Measurements from ENCODE around the gene BCAS3.
"Not testable (repeated sequence)": the region's sequence is repeated elsewhere in the genome, so short reads cannot be mapped to it uniquely, and the experiment has no call there.

BCAS3 gene

DNA sequence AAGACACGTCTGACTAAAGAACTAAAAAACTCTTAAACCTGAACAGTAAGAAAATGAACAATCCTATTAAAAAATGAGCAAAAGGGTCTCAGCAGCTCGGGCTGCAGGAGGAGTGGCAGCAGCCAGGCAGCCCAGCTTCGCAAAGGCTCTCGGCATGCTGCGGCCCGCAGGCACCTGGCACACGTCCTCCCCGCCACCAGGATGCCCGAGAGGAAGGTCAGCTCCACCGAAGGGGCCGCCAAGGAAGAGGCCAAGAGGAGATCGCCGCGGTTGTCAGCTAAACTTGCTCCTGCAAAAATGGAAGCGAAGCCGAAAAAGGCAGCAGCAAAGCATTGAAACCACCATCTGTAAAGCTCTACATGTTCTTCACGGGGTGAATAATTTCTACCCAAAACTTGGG is 173.5 kb downstream of the BCAS3 start:
- TF ChIP-seq CTCF (IDR thresholded peaks at IDR 0.05; ENCODE audit: control extremely low read depth, extremely low read depth, low read depth, missing control alignments) = no peak
- CTCF ChIA-PET = interaction anchor here (1.1 kb wide), 1 partner anchor 11 kb away, joined by 3 read pairs; no protein-coding TSS in a partner anchor
- DNase-seq (ENCODE audit: extremely low spot score) = no peak
- POLR2A ChIA-PET = no interaction called here

DNA sequence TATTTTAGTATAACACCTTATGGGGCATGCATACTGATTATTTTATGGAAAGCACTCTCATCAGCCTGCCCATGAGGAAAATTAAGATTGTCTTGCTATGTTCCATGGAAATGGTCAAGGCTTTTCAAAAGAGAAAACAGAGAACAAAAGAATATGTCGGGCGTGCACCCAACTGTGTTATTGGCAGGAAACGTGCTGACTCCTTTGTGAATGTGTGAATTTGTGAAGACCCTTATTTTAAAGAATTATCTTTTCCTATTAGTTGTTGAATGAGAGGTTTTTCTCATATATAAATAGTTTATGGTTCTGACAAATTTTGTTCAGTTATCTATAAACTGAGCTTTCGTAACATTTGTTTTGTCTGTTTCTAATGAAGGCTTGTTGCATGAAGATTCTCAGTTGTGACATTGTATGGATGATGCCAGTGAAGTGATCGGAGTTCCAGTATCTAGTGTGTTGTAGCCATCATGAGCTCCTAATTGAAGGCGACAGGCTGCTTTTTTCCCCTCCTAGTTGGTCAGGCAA is 180.0 kb downstream of the BCAS3 start:
- no peak for TF ChIP-seq CTCF (IDR thresholded peaks at IDR 0.05; ENCODE audit: control extremely low read depth, extremely low read depth, low read depth, missing control alignments)
- DNase-seq (ENCODE audit: extremely low spot score) = no peak
- CTCF ChIA-PET = interaction anchor here (1.2 kb wide), 1 partner anchor 12 kb away, joined by 3 read pairs; no protein-coding TSS in a partner anchor
- POLR2A ChIA-PET = no interaction called here

DNA sequence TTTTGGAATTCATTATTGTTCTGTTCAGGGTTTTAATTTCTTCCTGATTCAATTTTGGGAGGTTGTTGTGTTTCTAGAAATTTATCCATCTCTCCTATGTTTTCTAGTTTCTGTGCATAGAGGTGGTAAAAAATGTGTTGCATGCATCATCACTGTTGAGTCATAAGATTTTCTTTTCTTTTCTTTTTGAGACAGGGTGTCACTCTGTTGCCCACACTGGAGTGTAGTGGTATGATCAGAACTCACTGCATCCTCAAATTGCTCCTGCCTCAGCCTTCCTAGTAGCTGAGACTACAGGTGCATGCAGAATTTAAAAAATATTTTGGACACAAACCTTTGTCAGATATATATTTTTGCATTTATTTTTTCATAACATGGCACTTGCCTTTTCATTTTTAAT is 184.8 kb downstream of the BCAS3 start:
- POLR2A ChIA-PET = no interaction called here
- no peak for DNase-seq (ENCODE audit: extremely low spot score)
- CTCF ChIA-PET = no interaction called here
- TF ChIP-seq CTCF (IDR thresholded peaks at IDR 0.05; ENCODE audit: control extremely low read depth, extremely low read depth, low read depth, missing control alignments) = no peak

DNA sequence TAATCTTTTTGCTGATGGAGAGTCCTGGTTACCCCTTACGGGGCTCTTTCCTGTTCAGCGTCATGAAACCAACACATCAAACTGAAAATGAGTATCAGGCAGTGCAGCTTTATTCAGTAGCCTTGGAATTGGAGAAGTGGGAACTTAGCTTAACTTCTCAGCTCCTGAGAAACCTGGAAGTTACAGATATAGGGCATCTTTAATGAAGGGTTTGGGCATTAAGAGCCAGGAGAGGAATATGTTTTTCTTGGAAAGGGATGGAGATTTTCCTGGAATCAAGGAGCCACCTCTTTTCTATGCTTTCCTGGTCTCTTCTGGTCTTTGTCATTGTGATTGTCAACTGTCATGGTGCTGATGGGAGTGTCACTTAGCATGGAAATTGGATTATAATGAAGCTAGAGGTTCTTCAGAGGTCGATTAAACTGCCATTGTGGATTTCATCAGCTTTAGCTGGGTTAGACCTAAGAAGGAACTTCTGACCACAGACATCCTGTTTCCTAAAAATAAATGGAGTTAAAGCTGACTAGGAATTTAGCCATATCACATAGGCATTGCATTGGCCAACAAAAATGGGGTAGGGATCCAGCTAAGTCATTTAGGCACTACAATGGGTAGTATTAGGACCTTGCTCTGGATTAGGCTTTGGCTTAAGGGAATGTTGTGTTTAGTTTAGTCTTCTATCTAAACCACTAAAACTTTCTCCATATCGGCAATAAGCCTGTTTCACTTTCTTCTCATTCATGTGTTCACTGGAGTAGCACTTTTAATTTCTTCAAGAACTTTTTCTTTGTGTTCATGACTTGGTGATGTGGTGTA is 186.4 kb downstream of the BCAS3 start:
- TF ChIP-seq CTCF (IDR thresholded peaks at IDR 0.05; ENCODE audit: control extremely low read depth, extremely low read depth, low read depth, missing control alignments) = no peak
- ChIA-PET POLR2A (no interaction called here), CTCF (interaction anchor here (1.6 kb wide), 1 partner anchor 16 kb away, joined by 4 read pairs; no protein-coding TSS in a partner anchor)
- DNase-seq (ENCODE audit: extremely low spot score) = no peak

- ChIA-PET CTCF (interaction anchor here (1.6 kb wide), 1 partner anchor 15 kb away, joined by 4 read pairs; no protein-coding TSS in a partner anchor), POLR2A (no interaction called here)
- TF ChIP-seq CTCF (IDR thresholded peaks at IDR 0.05; ENCODE audit: control extremely low read depth, extremely low read depth, low read depth, missing control alignments) = no peak
- no peak for DNase-seq (ENCODE audit: extremely low spot score)
Measured at GRCh38 chr17:60864708-60865005, 187.0 kb downstream of the BCAS3 start.

DNA sequence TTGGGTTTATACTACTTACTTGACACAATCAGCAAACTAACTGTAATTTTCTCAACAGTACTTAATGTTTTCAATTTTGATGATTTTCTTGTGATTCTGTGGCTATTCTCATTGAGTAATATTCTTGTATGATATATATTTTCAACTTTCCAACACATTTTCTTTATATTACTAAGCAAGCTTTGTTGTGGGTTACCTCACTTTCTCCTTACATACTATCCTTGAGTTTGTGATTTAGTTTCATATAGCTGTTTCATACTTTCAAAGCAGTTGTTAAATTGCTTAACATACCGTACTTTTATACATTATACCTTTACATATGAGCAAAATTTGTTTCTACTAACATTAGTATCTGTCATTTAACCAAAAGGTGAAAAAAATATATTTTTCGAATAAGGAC is 197.1 kb downstream of the BCAS3 start:
- ChIA-PET CTCF (no interaction called here), POLR2A (no interaction called here)
- DNase-seq (ENCODE audit: extremely low spot score) = no peak
- TF ChIP-seq CTCF (IDR thresholded peaks at IDR 0.05; ENCODE audit: control extremely low read depth, extremely low read depth, low read depth, missing control alignments) = no peak

DNA sequence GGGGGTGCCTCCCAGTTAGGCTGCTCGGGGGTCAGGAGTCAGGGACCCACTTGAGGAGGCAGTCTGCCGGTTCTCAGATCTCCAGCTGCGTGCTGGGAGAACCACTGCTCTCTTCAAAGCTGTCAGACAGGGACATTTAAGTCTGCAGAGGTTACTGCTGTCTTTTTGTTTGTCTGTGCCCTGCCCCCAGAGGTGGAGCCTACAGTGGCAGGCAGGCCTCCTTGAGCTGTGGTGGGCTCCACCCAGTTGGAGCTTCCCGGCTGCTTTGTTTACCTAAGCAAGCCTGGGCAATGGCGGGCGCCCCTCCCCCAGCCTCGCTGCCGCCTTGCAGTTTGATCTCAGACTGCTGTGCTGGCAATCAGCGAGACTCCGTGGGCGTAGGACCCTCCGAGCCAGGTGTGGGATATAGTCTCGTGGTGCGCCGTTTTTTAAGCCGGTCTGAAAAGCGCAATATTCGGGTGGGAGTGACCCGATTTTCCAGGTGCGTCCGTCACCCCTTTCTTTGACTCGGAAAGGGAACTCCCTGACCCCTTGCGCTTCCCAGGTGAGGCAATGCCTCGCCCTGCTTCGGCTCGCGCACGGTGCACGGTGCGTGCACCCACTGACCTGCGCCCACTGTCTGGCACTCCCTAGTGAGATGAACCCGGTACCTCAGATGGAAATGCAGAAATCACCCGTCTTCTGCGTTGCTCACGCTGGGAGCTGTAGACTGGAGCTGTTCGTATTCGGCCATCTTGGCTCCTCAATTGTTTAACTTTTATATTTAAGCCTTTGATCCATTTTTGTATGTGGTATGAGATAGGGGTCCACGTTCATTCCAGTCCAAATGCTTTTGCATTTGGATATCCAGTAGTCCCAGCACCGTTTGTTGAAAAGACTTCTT is 209.3 kb downstream of the BCAS3 start:
- POLR2A ChIA-PET; CTCF ChIA-PET; DNase-seq (ENCODE audit: extremely low spot score): not testable (repeated sequence)
